Measurements from ENCODE around the gene IL10.
A peak's percentile ranks its signal among the peaks of the same experiment; 100 is the strongest.

IL10 gene

GRCh38 chr1:206761159-206761768, 11.0 kb downstream of the IL10 start:
- no peak for DNase-seq

DNA sequence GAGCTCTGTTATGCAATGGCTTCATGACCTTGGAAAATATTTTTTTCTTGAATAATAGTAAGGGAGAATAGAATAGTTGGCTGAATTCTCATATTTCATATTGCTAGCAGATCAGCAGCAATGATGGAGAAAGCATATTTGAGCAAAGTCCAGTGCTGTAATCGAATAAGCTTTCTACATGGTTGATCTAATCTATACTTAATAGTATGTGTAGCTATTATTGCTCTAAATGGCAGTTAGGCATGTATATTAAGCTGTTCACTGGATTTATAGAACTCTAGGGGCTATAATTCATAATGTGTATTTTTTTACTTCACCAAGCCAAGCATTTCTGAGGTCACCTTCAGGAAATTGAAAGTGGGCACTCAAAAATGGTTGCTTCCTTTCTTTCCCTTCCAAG, 11.7 kb downstream of the IL10 start:
- DNase-seq, result no peak

DNA sequence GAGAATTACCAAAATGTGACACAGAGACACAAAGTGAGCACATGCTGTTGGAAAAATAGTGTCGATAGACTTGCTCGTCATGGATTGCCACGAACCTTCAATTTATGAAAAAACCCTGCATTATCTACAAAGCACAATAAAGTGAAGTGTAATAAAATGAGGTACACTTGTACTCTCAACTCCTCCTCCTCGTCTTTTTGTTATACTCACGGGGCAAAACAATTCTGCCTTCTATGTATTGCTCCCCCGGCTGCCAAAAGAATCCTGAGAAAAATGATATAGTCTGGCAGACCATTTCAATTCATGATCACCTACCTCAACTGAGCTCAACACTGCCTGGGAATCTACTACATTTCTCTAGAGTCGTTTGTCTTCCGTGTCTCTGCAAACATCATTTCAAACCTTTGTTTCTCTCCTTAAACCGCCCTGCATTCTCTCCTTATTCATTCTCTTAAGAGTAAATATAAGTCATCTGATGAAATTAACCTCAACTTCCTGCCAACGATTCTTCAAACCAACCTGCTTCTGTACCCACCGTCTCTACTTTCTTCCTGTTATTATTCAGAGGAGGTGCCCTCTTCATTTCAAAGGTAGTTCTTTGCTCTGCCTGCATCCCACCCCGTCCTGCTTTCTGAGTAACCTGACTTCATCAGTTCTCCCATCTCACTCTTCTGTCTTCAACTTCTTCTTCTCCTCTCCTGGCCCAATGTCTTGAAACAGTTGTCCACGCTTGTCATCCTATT, 14.6 kb downstream of the IL10 start:
- DNase-seq, result no peak

- no peak for DNase-seq
Measured at GRCh38 chr1:206754011-206754410, 18.3 kb downstream of the IL10 start.

DNA sequence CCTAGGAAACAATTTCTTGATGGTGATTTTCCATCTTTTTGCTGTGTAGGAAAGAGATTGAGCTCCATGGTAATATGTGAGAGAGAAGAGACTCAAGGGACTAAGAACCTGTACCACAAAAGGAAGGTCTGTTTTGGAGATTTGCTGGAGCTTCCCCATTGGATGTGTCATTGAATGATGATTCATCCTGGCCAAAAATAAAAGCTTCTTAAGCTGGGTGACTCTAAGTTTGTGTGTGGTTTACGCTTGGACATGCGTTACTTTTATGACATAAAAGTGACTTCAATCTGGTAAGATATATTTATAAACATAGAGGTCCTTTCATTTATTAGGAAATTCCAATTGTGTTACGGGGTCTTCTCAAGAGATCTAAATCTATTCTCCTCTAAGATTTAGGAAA, 19.2 kb downstream of the IL10 start:
- DNase-seq, result no peak

GRCh38 chr1:206752481-206752880, 19.8 kb downstream of the IL10 start:
- no peak for DNase-seq

- no peak for DNase-seq
Measured at GRCh38 chr1:206751891-206752290, 20.4 kb downstream of the IL10 start.

DNA sequence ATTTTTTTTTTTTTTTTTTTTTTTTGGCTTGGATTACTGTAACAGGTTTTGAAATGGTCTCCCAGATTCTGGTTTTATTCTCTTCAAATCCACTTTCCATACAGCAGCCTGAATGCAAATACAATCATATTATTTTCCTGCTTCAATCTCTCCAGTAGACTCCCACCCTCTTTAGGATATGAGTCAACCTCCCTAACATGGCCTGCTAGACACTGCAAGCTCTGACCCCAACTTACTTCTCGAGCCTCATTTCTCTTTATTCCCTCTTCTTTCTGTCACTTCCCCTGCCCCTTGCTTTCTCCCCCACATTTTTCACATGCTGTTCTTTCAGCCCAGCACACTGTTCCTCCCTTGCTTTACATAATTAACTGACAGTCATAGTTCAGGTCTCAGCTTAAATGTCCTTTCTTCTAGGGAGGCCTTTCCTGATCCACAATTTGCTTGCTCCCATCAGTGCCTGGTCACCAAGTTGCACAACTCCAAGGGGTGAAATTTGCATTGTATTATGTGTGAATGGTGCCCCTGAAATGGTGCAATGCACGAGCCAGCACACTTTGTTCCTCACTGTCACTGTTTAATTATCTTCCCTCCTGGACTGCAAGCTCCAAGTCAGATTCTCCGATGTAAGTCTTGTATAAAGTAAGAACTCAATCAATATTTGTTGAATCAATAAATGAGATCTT, 23.8 kb downstream of the IL10 start:
- DNase-seq, result no peak

GRCh38 chr1:206745301-206745700, 27.0 kb downstream of the IL10 start:
- no peak for DNase-seq

GRCh38 chr1:206744683-206745082, 27.6 kb downstream of the IL10 start:
- no peak for DNase-seq

GRCh38 chr1:206742719-206743383, 29.4 kb downstream of the IL10 start:
- DNase-seq, result no peak

DNA sequence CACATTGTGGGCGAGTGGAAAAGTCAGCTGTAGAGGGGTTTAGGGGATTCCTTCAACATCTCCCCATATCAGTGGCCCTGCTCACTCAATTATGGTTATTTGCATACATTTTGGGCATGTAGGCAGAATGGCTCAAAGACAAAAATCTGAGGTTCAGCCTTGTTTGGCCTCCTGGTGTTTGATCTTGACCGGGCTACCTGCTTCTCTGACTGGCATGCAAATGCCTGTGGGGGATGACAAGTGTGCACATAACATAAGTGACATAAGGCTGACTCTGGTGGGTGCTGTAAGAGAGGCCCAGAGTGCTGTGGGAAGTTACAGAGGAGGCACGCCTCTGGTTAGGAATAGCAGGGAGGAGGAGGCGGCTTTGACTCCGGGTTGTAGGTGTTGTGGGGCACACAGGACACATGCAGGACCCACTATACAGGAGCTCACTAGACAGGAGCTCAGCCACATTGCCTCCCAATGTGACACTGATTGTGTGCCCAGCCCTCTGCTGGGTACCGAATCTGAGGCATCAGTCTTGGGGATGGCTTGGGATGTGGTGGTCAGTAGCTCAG, 31.1 kb downstream of the IL10 start:
- DNase-seq, result no peak

GRCh38 chr1:206739411-206740076, 32.8 kb downstream of the IL10 start:
- no peak for DNase-seq

DNA sequence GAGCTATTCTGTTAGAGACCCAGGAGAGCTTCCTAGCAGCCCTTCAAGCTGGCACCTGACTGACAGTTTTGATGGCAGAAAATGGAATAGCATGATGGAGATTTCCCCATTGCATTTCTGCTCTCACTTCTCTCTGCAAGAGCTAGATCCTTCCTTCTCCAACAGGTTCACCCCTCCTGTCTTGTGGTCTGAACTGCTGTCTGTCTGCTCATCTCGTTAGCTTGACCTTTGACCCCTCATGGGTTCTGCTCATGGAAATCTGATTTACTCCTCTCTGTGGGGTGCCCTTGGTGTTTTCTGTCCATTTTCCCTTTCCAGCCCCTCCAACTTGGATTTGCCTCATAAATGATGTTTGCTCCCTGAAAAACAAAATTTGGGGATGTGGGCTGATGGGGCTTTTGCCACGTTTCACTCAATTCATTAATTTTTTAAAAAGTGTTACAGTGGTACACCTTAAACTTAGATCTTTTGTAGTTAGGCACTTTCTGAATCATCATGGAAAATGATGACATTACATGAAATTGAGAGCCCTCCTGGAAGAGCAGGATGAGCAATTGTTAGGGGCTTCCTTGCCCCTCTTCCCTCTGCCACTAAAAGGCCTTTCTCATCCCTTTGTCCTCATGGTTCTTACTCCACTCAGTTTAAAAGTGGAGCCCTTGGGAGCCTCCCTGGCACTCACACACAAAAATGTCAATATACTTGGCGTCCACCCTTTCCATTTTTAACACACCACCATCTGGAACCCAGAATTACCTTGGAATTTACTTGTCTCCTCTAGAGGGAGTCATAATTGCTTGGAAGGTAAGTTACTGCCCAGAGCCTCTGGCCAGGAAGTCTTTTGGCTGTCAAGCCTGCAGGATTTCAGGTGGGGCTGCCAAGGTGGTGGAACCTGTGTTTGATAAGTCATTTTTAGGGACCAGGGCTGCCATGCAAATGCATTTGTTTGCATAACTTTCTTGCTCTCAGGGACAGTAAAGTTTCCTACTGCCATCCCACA, 33.6 kb downstream of the IL10 start:
- no peak for DNase-seq

DNA sequence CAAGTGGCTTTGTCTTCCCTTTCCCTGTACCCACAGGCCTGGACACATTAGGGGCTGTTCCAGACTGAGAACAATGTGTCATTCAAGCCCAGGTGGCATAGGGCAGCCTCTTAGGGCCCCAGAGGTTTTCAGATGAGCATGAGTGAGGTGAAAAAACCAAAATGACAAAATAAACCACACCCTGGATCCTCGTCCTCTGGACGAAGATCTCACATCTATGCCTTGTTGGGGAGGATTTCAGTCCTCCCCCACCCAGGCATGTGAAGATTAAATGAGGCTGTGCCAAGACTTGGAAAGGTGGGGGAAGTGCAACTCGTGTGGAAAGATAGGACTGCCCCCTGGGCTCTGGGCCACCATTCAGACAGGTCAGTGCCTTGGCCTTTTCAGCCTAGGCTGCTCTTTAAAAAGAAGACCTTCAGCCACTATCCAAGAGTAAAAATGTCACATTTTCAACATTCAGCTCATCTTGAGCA, 34.5 kb downstream of the IL10 start:
- no peak for DNase-seq

GRCh38 chr1:206736878-206737728, 35.2 kb downstream of the IL10 start:
- no peak for DNase-seq

DNA sequence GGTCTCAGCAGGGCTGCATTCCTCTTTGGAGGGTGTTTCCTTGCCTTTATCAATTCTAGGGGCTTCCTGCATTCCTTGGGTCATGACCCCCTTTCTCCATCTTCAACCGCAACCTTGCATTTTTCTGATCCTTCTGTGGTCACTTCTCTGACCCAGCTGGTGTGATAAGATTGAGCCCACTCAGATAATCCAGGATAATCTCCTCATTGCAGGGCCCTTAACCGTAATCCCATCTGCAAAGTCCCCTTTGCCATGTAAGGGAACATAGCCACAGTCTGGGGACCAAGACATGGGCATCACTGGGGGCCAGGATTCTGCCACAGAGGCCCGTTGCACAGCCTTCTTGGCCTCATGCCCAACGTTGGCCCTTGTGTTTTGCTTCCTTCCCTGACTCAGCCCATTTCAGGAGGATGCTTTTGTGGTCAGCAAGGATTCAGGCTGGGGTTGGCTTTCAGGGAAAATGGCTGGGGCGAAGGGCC, 36.7 kb downstream of the IL10 start:
- no peak for DNase-seq

- DNase-seq, result peak; percentile 48
Measured at GRCh38 chr1:206734499-206735142, 37.7 kb downstream of the IL10 start.

GRCh38 chr1:206732992-206733391, 39.3 kb downstream of the IL10 start:
- no peak for DNase-seq

GRCh38 chr1:206732508-206732907, 39.8 kb downstream of the IL10 start:
- no peak for DNase-seq

Measured in NCI-H1694 (cell line).